IMR-90 (cell line): ENCODE results near the gene XKRX. TPM values are rescaled to one million over a fixed set of nuclear protein-coding genes. Genes with fewer than 3 reads are reported as not detected.

Source experiments
- ATAC-seq: fragments of 200-7000 bp; cut with Tn5 transposase; 2 replicates; pipeline ENCODE4 v1.9.1; 2020; ENCODE audit warnings: low read depth, mild to moderate bottlenecking, moderate library complexity
- BruUV-seq: library from RNA; stranded (reverse); fragments of 400-500 nt; replicated peaks from 2 replicates; lab custom pipeline; 2021; lab: Mats Ljungman, UMichigan
- CTCF ChIA-PET: fragments of 300-600 bp; formaldehyde crosslinking; extraction: SDS; loops from one replicate; lab custom pipeline; 2021; ENCODE audit warnings: antibody characterized with exemption; lab: Yijun Ruan, JAX
- POLR2A ChIA-PET: fragments of 300-600 bp; sonication (Branson Sonifier 250); formaldehyde crosslinking; loops from one replicate; lab custom pipeline; 2022; ENCODE audit warnings: antibody characterized with exemption; ENCODE audit not compliant: unreplicated experiment; lab: Charles Lee
- DNase-seq: peaks from one replicate; pipeline ENCODE4 v3.0.0; 2013
- H2AFZ ChIP-seq: replicated peaks from 2 replicates; pipeline ENCODE3; 2013; ENCODE audit warnings: low read length, mild to moderate bottlenecking; ENCODE audit not compliant: poor library complexity
- H2AK5ac ChIP-seq: 2 replicates; pipeline ENCODE4 v1.6.1; 2013; ENCODE audit warnings: low read depth, low read length, inconsistent platforms
- H2AK9ac ChIP-seq: replicated peaks from 2 replicates; pipeline ENCODE3; 2013; ENCODE audit warnings: mild to moderate bottlenecking, low read depth, low read length, moderate library complexity; ENCODE audit not compliant: poor library complexity
- H2BK120ac ChIP-seq: 2 replicates; pipeline ENCODE4 v1.6.1; 2013; ENCODE audit warnings: low read depth, low read length, inconsistent platforms
- H2BK15ac ChIP-seq: 3 replicates; pipeline ENCODE4 v1.6.1; 2013; ENCODE audit warnings: low read depth, low read length, inconsistent platforms
- H2BK20ac ChIP-seq: 2 replicates; pipeline ENCODE4 v1.6.1; 2013; ENCODE audit warnings: low read depth, mild to moderate bottlenecking, inconsistent platforms, low read length, moderate library complexity
- H2BK5ac ChIP-seq: 2 replicates; pipeline ENCODE4 v1.6.1; 2013; ENCODE audit warnings: mild to moderate bottlenecking, low read depth, low read length, inconsistent platforms; ENCODE audit not compliant: poor library complexity, severe bottlenecking
- H3K14ac ChIP-seq: replicated peaks from 2 replicates; pipeline ENCODE4 v1.6.1; 2013; ENCODE audit warnings: low read depth, low read length, inconsistent platforms
- H3K18ac ChIP-seq: 2 replicates; pipeline ENCODE4 v1.6.1; 2013; ENCODE audit warnings: low read depth, low read length, control low read depth
- H3K23ac ChIP-seq: 2 replicates; pipeline ENCODE4 v1.6.1; 2013; ENCODE audit warnings: low read depth, low read length, inconsistent platforms
- H3K27ac ChIP-seq: 2 replicates; pipeline ENCODE4 v1.5.1; 2013; ENCODE audit warnings: mild to moderate bottlenecking, control low read depth, low read length; ENCODE audit not compliant: insufficient read depth
- H3K27me3 ChIP-seq: 2 replicates; pipeline ENCODE4 v1.6.1; 2013; ENCODE audit warnings: low read length; ENCODE audit not compliant: control insufficient read depth, insufficient read depth
- H3K36me3 ChIP-seq: 2 replicates; pipeline ENCODE4 v1.6.1; 2013; ENCODE audit warnings: low read length, mixed read lengths; ENCODE audit not compliant: control insufficient read depth, insufficient read depth
- H3K4ac ChIP-seq: 2 replicates; pipeline ENCODE4 v1.6.1; 2013; ENCODE audit warnings: low read depth, low read length, inconsistent platforms
- H3K4me1 ChIP-seq: 2 replicates; pipeline ENCODE4 v1.6.1; 2013; ENCODE audit warnings: low read length, mixed read lengths; ENCODE audit not compliant: control insufficient read depth, insufficient read depth
- H3K4me2 ChIP-seq: 2 replicates; pipeline ENCODE4 v1.6.1; 2013; ENCODE audit warnings: low read depth, mild to moderate bottlenecking, control low read depth, low read length, moderate library complexity
- H3K4me3 ChIP-seq: 2 replicates; pipeline ENCODE4 v1.5.1; 2013; ENCODE audit warnings: low read depth, mild to moderate bottlenecking, control low read depth, low read length, moderate library complexity; ENCODE audit not compliant: insufficient read depth
- H3K56ac ChIP-seq: 2 replicates; pipeline ENCODE4 v1.6.1; 2013; ENCODE audit warnings: low read length, inconsistent platforms; ENCODE audit not compliant: insufficient read depth; ENCODE audit errors: extremely low read depth
- H3K79me1 ChIP-seq, 2 experiments: 2 replicates each; pipeline ENCODE4 v1.6.1; 2013; ENCODE audit warnings: low read length in 2 of 2, inconsistent platforms in 1 of 2, low read depth in 1 of 2
- H3K9ac ChIP-seq: 2 replicates; pipeline ENCODE4 v1.6.1; 2013; ENCODE audit warnings: low read depth, low read length, control low read depth
- H3K9me1 ChIP-seq: 2 replicates; pipeline ENCODE4 v1.6.1; 2013; ENCODE audit warnings: low read length, inconsistent platforms; ENCODE audit not compliant: insufficient read depth
- H3K9me3 ChIP-seq: 2 replicates; pipeline ENCODE4 v1.6.1; 2013; ENCODE audit warnings: low read length; ENCODE audit not compliant: control insufficient read depth, insufficient read depth
- H4K20me1 ChIP-seq: 2 replicates; pipeline ENCODE4 v1.6.1; 2013; ENCODE audit warnings: low read length, inconsistent platforms; ENCODE audit not compliant: insufficient read depth
- H4K5ac ChIP-seq: 2 replicates; pipeline ENCODE4 v1.6.1; 2013; ENCODE audit warnings: mild to moderate bottlenecking, low read depth, low read length, control low read depth
- H4K8ac ChIP-seq, 2 experiments: 2 replicates each; pipeline ENCODE4 v1.6.1; 2013; ENCODE audit warnings: low read depth in 2 of 2, low read length in 2 of 2, control low read depth in 1 of 2, inconsistent platforms in 1 of 2
- H4K91ac ChIP-seq: 2 replicates; pipeline ENCODE4 v1.6.1; 2013; ENCODE audit warnings: low read depth, low read length, inconsistent platforms; ENCODE audit not compliant: insufficient read depth
- BHLHE40 ChIP-seq: fragments of 150-350 bp; IDR thresholded peaks from 2 replicates; pipeline ENCODE4 v1.6.1; 2016; ENCODE audit warnings: mild to moderate bottlenecking, low read depth, low read length
- CEBPB ChIP-seq: IDR thresholded peaks from 2 replicates; pipeline ENCODE4 v1.6.1; 2012; ENCODE audit warnings: low read depth, low read length, improper control_type of control experiment
- CTCF ChIP-seq: conservative IDR thresholded peaks from 2 replicates; pipeline ENCODE4 v1.5.1; 2012; ENCODE audit warnings: mild to moderate bottlenecking, low read depth, low read length, improper control_type of control experiment
- MAFK ChIP-seq: IDR thresholded peaks from 2 replicates; pipeline ENCODE4 v1.6.1; 2012; ENCODE audit warnings: low read depth, low read length, improper control_type of control experiment
- NFE2L2 ChIP-seq: fragments of 150-350 bp; IDR thresholded peaks from 2 replicates; pipeline ENCODE4 v1.6.1; 2016; ENCODE audit warnings: low read depth, mild to moderate bottlenecking, low read length
- POLR2A ChIP-seq: IDR thresholded peaks from 2 replicates; pipeline ENCODE4 v1.6.1; 2012; ENCODE audit warnings: mild to moderate bottlenecking, low read depth, low read length
- RAD21 ChIP-seq: IDR thresholded peaks from 2 replicates; pipeline ENCODE4 v1.6.1; 2012; ENCODE audit warnings: low read length, improper control_type of control experiment
- RCOR1 ChIP-seq: IDR thresholded peaks from 2 replicates; pipeline ENCODE4 v1.6.1; 2012; ENCODE audit warnings: mild to moderate bottlenecking, low read length, improper control_type of control experiment; ENCODE audit not compliant: insufficient replicate concordance
- SMC3 ChIP-seq: fragments of 150-350 bp; IDR thresholded peaks from 2 replicates; pipeline ENCODE4 v1.6.1; 2016; ENCODE audit warnings: low read depth, mild to moderate bottlenecking, antibody characterized with exemption, low read length, moderate library complexity
- WGBS, 2 experiments: methylation state at CpG; one replicate each; pipeline versions ENCODE4 v1.1.5 to v1.1.7; 2013; ENCODE audit warnings: missing lambda C conversion rate in 2 of 2; ENCODE audit not compliant: insufficient read length in 1 of 2; ENCODE audit errors: extremely low coverage in 2 of 2; 5-methylcytosine and 5-hydroxymethylcytosine counted together
- dilution Hi-C: fragments of 300-500 bp; cut with HindIII; formaldehyde crosslinking; loops from one replicate; pipeline ENCODE4 v1.14.3; 2018; ENCODE audit warnings: low sequenced_read_pairs; ENCODE audit not compliant: unreplicated experiment
- in situ Hi-C: fragments of 300-500 bp; cut with MboI; formaldehyde crosslinking; loops from 3 replicates; pipeline ENCODE4 v1.14.3; 2019; ENCODE audit warnings: low sequenced_read_pairs, inconsistent platforms, mixed read lengths
- intact Hi-C: fragments of 100-400 bp; cut with micrococcal nuclease; formaldehyde crosslinking; loops from 2 replicates; pipeline ENCODE4 v1.10.0; 2022
- polyA plus RNA-seq, 3 experiments: library from polyadenylated mRNA; depleted of rRNA; stranded (reverse); fragments of >200 nt; gene quantifications; 2 replicates each; pipeline ENCODE4 v1.2.3, GENCODE V29; 2012; ENCODE audit warnings: low replicate concordance in 1 of 3
- total RNA-seq: library from RNA; depleted of rRNA; stranded (reverse); fragments of >200 nt; gene quantifications from 2 replicates; pipeline ENCODE4 v1.2.3, GENCODE V29; 2012
- TF ChIP-seq, protein P1 (sequence below): fragments of 150-350 bp; IDR thresholded peaks from 2 replicates; pipeline ENCODE4 v1.6.1; 2016; ENCODE audit warnings: low read depth, mild to moderate bottlenecking, low read length, moderate library complexity, borderline replicate concordance

The XKRX gene
- total and polyA plus RNA-seq, 2 of the 4 experiments (the other 2 are of a cell fraction), result 0.39 to 0.90 TPM

- WGBS, 2 experiments, result 63% methylated on average over 2 of the region's 4 CpGs; no CpG with 5 or more reads in 1 of the 2 experiments
- H3K4me1 ChIP-seq, result no peaks in the 10 kb centered on the region
- no peak overlapping the region for H2AK5ac ChIP-seq
- no peak overlapping the region for H3K18ac ChIP-seq
- H2BK120ac ChIP-seq, result no peak overlapping the region
- dilution Hi-C loops, result no loop called here
- H3K56ac ChIP-seq, result no peak overlapping the region
- no peak overlapping the region for H2AK9ac ChIP-seq
- H2BK5ac ChIP-seq, result no peak overlapping the region
- ATAC-seq, result no peak
- H4K8ac ChIP-seq, result no peak overlapping the region
- TF ChIP-seq SMC3 (no peak), CEBPB (no peak), MAFK (no peak), NFE2L2 (no peak), CTCF (no peak), BHLHE40 (no peak), POLR2A (no peak), RCOR1 (no peak), RAD21 (no peak)
- TF ChIP-seq, protein P1, sequence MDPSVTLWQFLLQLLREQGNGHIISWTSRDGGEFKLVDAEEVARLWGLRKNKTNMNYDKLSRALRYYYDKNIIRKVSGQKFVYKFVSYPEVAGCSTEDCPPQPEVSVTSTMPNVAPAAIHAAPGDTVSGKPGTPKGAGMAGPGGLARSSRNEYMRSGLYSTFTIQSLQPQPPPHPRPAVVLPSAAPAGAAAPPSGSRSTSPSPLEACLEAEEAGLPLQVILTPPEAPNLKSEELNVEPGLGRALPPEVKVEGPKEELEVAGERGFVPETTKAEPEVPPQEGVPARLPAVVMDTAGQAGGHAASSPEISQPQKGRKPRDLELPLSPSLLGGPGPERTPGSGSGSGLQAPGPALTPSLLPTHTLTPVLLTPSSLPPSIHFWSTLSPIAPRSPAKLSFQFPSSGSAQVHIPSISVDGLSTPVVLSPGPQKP, result no peak
- H4K5ac ChIP-seq, result no peak overlapping the region
- H2BK15ac ChIP-seq, result no peak overlapping the region
- H4K20me1 ChIP-seq, result no peaks in the 10 kb centered on the region
- no peaks in the 10 kb centered on the region for H3K9me3 ChIP-seq
- peaks cover 5% of the 10 kb centered on the region for H3K27me3 ChIP-seq
- H3K79me1 ChIP-seq, result no peaks in the 10 kb centered on the region
- no peak overlapping the region for H3K9ac ChIP-seq
- no peak overlapping the region for H3K4me3 ChIP-seq
- no peaks in the 10 kb centered on the region for H3K9me1 ChIP-seq
- no peak overlapping the region for H3K4ac ChIP-seq
- H4K91ac ChIP-seq, result no peak overlapping the region
- ChIA-PET POLR2A (no interaction called here), CTCF (no interaction called here)
- no TSS peak for BruUV-seq
- H2AFZ ChIP-seq, result no peak overlapping the region
- no peak overlapping the region for H3K14ac ChIP-seq
- in situ Hi-C loops, result no loop called here
- no peaks in the 10 kb centered on the region for H3K36me3 ChIP-seq
- H3K27ac ChIP-seq, result no peak overlapping the region
- no peak for DNase-seq
- intact Hi-C loops, result no loop called here
- no peak overlapping the region for H2BK20ac ChIP-seq
- no peak overlapping the region for H3K4me2 ChIP-seq
- H3K23ac ChIP-seq, result no peak overlapping the region
Observed at GRCh38 chrX:100939333-100939732, 10.6 kb upstream of the XKRX start.
